MCF 10A (cell line): ENCODE measurements around the gene SNAPIN. TPM values are rescaled to one million over a fixed set of nuclear protein-coding genes. Genes with fewer than 3 reads are reported as not detected.

Experiments used
- BruUV-seq: library from RNA; stranded (reverse); fragments of 400-500 nt; replicated peaks from 2 replicates; lab custom pipeline; 2021; lab: Mats Ljungman, UMichigan
- CTCF ChIA-PET: fragments of 300-600 bp; sonication (Branson Sonifier 250); formaldehyde crosslinking; extraction: SDS; loops from one replicate; lab custom pipeline; 2021; ENCODE audit warnings: antibody characterized with exemption, inconsistent platforms; lab: Yijun Ruan, JAX
- POLR2A ChIA-PET: fragments of 300-600, 350-650 bp; sonication (Branson Sonifier 250); formaldehyde crosslinking; extraction: SDS; loops from one replicate; lab custom pipeline; 2020; ENCODE audit warnings: antibody characterized with exemption, inconsistent platforms; lab: Yijun Ruan, JAX
- DNase-seq: peaks from one replicate; pipeline ENCODE4 v3.0.0-alpha.2; 2018; ENCODE audit not compliant: unreplicated experiment
- H3K27ac Mint-ChIP-seq: one replicate; pipeline ENCODE4 v1.8.0; 2022; ENCODE audit warnings: mild to moderate bottlenecking, low read depth, mixed read lengths; ENCODE audit not compliant: unreplicated experiment
- H3K27me3 Mint-ChIP-seq: one replicate; pipeline ENCODE4 v1.8.0; 2022; ENCODE audit warnings: mixed read lengths; ENCODE audit not compliant: insufficient read depth, unreplicated experiment
- H3K36me3 Mint-ChIP-seq: one replicate; pipeline ENCODE4 v1.8.0; 2022; ENCODE audit warnings: mild to moderate bottlenecking, moderate library complexity, mixed read lengths; ENCODE audit not compliant: insufficient read depth, unreplicated experiment
- H3K4me1 Mint-ChIP-seq: one replicate; pipeline ENCODE4 v1.8.0; 2022; ENCODE audit warnings: mixed read lengths; ENCODE audit not compliant: insufficient read depth, unreplicated experiment
- H3K4me3 Mint-ChIP-seq: one replicate; pipeline ENCODE4 v1.8.0; 2022; ENCODE audit warnings: mild to moderate bottlenecking, moderate library complexity, mixed read lengths; ENCODE audit not compliant: unreplicated experiment
- H3K9me3 Mint-ChIP-seq: one replicate; pipeline ENCODE4 v1.8.0; 2022; ENCODE audit warnings: mixed read lengths; ENCODE audit not compliant: unreplicated experiment
- intact Hi-C: fragments of 100-400 bp; cut with micrococcal nuclease; formaldehyde crosslinking; loops from 2 replicates; pipeline ENCODE4 v1.14.1; 2022
- total RNA-seq: library from RNA; stranded (reverse); gene quantifications from 2 replicates; pipeline ENCODE4 v1.2.3, GENCODE V29; 2022
- TF ChIP-seq, protein P1 (sequence below): fragments of 200-600 bp; IDR thresholded peaks from one replicate; pipeline ENCODE4 v1.8.0; 2022; ENCODE audit warnings: antibody characterized with exemption, mild to moderate bottlenecking; ENCODE audit not compliant: unreplicated experiment

The SNAPIN gene
- total RNA-seq, 1 experiment from 2014 or later, result 63.7 TPM

DNA sequence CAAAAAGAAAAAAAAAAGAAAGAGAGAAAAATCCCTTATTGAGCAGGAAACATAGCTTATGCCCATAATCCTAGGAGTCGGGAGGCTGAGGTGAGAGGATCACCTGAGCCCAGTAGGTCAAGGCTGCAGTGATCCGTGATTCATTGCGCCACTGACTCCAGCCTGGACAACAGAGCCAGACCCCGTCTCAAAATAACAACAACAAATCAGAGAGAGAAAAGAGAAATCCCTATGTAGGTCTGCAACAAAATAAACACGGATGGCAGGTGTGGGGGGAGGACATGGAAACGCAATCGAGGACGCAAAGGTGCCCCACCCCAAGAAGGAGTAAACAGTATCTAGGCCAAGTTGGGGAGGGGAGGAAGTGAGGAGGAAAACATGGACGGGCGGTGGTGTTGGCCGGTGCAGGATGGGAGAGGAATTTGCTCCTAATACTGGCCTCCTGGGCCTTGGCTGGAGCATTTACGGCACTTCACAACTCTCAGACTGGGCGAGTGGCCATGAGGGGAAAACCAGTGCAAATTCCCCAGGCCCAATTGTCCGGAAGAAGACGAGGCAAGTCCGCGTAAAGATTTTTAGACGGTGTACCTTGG, 25.2 kb upstream of the SNAPIN start:
- intact Hi-C loops, result no loop called here
- ChIA-PET CTCF (interaction anchor here (0.6 to 2.7 kb wide), 12 partner anchors 11 to 138 kb away, joined by 3 to 28 read pairs (median 4); partner anchors contain the start of gene S100A16), POLR2A (interaction anchor here (0.7 to 46.1 kb wide), 33 partner anchors 13 to 1217 kb away, joined by 3 to 1272 read pairs (median 8); partner anchors contain the start of genes CRTC2, ILF2, INTS3 and JTB)
- TF ChIP-seq, protein P1, sequence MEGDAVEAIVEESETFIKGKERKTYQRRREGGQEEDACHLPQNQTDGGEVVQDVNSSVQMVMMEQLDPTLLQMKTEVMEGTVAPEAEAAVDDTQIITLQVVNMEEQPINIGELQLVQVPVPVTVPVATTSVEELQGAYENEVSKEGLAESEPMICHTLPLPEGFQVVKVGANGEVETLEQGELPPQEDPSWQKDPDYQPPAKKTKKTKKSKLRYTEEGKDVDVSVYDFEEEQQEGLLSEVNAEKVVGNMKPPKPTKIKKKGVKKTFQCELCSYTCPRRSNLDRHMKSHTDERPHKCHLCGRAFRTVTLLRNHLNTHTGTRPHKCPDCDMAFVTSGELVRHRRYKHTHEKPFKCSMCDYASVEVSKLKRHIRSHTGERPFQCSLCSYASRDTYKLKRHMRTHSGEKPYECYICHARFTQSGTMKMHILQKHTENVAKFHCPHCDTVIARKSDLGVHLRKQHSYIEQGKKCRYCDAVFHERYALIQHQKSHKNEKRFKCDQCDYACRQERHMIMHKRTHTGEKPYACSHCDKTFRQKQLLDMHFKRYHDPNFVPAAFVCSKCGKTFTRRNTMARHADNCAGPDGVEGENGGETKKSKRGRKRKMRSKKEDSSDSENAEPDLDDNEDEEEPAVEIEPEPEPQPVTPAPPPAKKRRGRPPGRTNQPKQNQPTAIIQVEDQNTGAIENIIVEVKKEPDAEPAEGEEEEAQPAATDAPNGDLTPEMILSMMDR, result no peak
- Mint-ChIP-seq H3K4me3 (peak overlapping the region; percentile 97), H3K27me3 (no peaks in the 10 kb centered on the region), H3K27ac (peak overlapping the region; percentile 100), H3K36me3 (peaks cover 44% of the 10 kb centered on the region), H3K4me1 (peaks cover 32% of the 10 kb centered on the region), H3K9me3 (no peaks in the 10 kb centered on the region)
- no peak for DNase-seq
- BruUV-seq, result no TSS peak

DNA sequence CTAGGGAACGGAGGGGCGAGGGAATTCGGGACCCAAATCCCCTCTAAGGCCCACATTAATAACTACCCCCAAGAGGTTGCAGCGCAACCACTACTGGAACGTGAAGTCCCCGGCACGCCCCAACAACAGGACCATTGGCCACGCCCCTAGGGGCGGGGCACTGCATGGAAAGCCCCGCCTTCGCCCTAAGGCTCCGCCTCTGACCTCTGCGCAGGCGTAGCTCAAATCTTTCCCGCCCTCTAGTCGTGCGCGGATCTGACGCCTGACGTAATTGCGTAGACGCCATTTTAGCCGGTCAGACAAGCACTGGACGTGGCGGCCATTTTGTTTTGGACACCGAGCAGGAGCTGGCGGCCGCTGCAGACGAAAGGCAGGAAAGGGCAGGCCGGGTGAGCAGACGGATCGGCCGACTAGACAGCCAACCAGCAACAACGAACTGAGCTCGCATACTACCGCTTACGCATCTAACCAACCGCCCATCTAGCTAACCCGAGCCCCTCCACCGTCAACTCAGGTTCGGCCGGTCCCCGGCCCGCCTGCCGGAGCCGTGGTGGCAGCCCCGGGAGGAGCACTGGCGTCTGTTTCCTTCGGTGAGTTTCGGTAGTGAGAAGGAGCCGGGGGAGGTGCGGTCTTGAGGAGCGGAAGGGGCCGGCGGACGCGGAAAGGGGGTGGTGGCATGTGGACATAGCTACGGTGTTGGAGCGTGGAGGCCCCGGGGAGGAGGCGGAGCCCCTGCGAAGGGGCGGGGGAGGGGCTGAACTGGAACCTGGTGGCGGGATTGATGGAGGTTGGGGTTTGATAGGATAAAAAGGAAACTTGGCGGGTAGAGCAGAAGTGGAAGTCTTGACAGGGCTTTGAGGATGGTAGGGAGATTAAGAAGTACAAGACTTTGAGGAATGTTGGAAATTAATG, 24.5 kb upstream of the SNAPIN start, which contains the start of gene CHTOP:
CHTOP (plus strand) TSS at position 313 of the 912 bp plus-strand sequence. CDS start 2,523 bp downstream, outside the sequence.
- H3K27ac Mint-ChIP-seq, result peak within 1 kb of the TSS; percentile 100
- TF ChIP-seq, protein P1, result no peak
- H3K4me3 Mint-ChIP-seq, result peak within 1 kb of the TSS; percentile 97
- no peaks in the 10 kb centered on the region for H3K27me3 Mint-ChIP-seq
- H3K4me1 Mint-ChIP-seq, result peaks cover 32% of the 10 kb centered on the region
- peaks cover 52% of the 10 kb centered on the region for H3K36me3 Mint-ChIP-seq
- ChIA-PET POLR2A (interaction anchor here (0.6 to 46.1 kb wide), 40 partner anchors 12 to 1216 kb away, joined by 3 to 1272 read pairs (median 6); partner anchors contain the start of genes CRTC2, ILF2, INTS3 and JTB), CTCF (interaction anchor here (0.6 to 2.7 kb wide), 23 partner anchors 9 to 286 kb away, joined by 3 to 28 read pairs (median 4); partner anchors contain the start of genes NPR1, S100A14 and S100A16)
- H3K9me3 Mint-ChIP-seq, result no peaks in the 10 kb centered on the region
- peak; percentile 99 for DNase-seq
- intact Hi-C loops, result loop anchor here (1.0 kb wide), 2 partner anchors 21 to 37 kb away; partner anchors contain the start of gene S100A16
- BruUV-seq, result TSS peak; percentile 85

DNA sequence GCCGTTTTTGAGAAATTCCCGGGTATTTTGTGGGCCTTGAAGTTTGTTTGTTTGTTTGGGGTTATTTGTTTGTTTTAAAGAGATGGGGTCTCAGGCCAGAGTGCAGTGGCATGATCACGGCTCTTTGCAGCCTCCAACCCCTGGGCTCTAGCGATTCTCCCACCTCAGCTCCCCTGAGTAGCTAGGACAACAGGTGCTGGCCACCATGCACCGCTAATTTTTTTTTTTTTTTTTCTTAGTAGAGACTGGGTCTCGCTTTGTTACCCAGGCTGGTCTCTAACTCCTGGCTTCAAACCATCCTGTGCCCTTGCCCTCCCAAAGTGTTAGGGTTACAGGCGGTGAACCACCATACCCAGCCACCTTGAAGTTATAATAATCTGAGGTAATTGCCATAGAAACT, 22.6 kb upstream of the SNAPIN start:
- Mint-ChIP-seq H3K4me1 (peaks cover 32% of the 10 kb centered on the region), H3K9me3 (no peaks in the 10 kb centered on the region), H3K36me3 (peaks cover 70% of the 10 kb centered on the region), H3K27ac (peak overlapping the region; percentile 36), H3K27me3 (no peaks in the 10 kb centered on the region), H3K4me3 (peak overlapping the region; percentile 97)
- BruUV-seq, result no TSS peak
- CTCF ChIA-PET, result interaction anchor here (0.6 to 2.7 kb wide), 7 partner anchors 10 to 1504 kb away, joined by 3 to 28 read pairs (median 4); no protein-coding TSS in a partner anchor
- DNase-seq, result no peak
- POLR2A ChIA-PET, result interaction anchor here (0.5 to 46.1 kb wide), 8 partner anchors 10 to 323 kb away, joined by 3 to 1272 read pairs (median 45); partner anchors contain the start of genes CRTC2, ILF2, S100A1 and S100A13
- TF ChIP-seq, protein P1, result no peak
- intact Hi-C loops, result no loop called here
